IPS DF 19.7 (cell line): Measurements from ENCODE around the gene FAM131A.
"Not testable (repeated sequence)": the region's sequence is repeated elsewhere in the genome, so short reads cannot be mapped to it uniquely, and the experiment has no call there.

Experiments used
- DNase-seq: peaks from one replicate; pipeline ENCODE4 v3.0.0-alpha.2; 2013; ENCODE audit warnings: low read depth, low spot score

The FAM131A gene

DNA sequence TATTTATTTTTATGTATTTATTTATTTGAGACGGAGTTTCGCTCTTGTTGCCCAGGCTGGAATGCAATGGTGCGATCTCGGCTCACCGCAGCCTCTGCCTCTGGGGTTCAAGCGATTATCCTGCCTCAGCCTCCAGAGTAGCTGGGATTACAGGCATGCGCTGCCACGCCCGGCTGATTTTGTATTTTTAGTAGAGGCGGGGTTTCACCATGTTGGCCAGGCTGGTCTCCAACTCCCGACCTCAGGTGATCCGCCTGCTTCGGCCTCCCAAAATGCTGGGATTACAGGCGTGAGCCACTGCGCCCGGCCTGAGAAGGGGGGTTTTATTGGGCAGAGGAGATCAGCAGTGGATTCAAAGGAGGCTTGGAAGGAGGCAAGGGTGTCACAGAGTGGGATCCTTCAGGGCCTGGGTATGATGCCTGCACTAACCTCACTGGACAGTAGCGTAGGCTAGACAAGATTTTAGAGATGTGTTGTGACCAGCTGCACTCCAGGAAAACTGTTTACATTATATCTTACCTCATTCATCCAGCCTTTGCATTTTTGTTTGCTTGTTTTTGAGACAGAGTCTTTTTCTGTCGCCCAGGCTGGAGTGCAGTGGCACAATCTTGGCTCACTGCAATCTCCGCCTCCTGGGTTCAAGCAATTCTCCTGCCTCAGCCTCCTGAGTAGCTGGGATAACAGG lies 2.2 kb downstream of the FAM131A start:
- DNase-seq = not testable (repeated sequence)

DNA sequence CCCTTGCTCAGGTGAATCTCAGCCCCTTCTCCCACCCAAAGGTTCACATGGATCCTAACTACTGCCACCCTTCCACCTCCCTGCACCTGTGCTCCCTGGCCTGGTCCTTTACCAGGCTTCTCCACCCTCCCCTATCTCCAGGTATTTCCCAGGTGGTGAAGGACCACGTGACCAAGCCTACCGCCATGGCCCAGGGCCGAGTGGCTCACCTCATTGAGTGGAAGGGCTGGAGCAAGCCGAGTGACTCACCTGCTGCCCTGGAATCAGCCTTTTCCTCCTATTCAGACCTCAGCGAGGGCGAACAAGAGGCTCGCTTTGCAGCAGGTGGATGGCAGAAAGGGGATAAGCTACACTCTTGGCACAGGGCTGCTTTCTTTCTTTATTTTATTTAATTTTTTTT lies 4.5 kb downstream of the FAM131A start:
- DNase-seq = no peak

DNA sequence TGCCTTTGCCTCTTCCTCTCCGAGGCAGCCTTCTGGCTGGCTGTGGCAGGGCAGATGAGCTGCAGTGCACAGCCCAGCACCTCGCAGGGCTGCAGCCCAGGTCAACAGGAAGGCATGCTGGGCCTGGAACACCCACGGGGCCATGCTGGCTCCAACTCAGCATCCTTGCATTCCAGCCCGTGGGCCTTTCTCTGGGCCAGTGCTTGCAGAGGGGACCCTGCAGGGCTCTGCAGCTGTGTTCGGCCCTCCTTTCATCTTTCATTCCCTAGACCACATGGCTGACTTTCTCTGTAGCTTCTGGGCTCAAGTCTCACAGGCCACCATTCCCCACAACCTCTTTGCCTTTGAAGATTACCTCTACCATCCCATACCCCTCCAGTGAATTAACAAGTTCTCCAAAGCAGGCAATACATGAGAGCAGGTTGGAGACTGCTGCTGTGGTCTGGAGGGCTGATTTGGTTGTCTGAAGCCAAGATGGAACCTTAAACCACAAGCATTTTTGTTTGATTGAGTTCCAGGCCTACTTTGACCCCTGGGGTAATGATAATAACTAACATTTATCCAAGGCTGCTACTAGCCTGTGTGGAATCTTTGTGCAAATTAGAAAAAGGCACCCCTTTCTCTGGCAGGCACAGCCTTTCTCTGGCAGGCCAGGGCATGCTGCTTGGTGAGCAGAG lies 5.9 kb downstream of the FAM131A start:
- DNase-seq = no peak

DNA sequence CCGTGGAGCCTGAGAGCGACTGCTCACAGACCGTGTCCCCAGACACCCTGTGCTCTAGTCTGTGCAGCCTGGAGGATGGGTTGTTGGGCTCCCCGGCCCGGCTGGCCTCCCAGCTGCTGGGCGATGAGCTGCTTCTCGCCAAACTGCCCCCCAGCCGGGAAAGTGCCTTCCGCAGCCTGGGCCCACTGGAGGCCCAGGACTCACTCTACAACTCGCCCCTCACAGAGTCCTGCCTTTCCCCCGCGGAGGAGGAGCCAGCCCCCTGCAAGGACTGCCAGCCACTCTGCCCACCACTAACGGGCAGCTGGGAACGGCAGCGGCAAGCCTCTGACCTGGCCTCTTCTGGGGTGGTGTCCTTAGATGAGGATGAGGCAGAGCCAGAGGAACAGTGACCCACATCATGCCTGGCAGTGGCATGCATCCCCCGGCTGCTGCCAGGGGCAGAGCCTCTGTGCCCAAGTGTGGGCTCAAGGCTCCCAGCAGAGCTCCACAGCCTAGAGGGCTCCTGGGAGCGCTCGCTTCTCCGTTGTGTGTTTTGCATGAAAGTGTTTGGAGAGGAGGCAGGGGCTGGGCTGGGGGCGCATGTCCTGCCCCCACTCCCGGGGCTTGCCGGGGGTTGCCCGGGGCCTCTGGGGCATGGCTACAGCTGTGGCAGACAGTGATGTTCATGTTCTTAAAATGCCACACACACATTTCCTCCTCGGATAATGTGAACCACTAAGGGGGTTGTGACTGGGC lies 7.3 kb downstream of the FAM131A start:
- DNase-seq = no peak

DNA sequence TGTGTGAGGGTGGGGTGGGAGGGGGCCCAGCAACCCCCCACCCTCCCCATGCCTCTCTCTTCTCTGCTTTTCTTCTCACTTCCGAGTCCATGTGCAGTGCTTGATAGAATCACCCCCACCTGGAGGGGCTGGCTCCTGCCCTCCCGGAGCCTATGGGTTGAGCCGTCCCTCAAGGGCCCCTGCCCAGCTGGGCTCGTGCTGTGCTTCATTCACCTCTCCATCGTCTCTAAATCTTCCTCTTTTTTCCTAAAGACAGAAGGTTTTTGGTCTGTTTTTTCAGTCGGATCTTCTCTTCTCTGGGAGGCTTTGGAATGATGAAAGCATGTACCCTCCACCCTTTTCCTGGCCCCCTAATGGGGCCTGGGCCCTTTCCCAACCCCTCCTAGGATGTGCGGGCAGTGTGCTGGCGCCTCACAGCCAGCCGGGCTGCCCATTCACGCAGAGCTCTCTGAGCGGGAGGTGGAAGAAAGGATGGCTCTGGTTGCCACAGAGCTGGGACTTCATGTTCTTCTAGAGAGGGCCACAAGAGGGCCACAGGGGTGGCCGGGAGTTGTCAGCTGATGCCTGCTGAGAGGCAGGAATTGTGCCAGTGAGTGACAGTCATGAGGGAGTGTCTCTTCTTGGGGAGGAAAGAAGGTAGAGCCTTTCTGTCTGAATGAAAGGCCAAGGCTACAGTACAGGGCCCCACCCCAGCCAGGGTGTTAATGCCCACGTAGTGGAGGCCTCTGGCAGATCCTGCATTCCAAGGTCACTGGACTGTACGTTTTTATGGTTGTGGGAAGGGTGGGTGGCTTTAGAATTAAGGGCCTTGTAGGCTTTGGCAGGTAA lies 8.1 kb downstream of the FAM131A start:
- DNase-seq = no peak

DNA sequence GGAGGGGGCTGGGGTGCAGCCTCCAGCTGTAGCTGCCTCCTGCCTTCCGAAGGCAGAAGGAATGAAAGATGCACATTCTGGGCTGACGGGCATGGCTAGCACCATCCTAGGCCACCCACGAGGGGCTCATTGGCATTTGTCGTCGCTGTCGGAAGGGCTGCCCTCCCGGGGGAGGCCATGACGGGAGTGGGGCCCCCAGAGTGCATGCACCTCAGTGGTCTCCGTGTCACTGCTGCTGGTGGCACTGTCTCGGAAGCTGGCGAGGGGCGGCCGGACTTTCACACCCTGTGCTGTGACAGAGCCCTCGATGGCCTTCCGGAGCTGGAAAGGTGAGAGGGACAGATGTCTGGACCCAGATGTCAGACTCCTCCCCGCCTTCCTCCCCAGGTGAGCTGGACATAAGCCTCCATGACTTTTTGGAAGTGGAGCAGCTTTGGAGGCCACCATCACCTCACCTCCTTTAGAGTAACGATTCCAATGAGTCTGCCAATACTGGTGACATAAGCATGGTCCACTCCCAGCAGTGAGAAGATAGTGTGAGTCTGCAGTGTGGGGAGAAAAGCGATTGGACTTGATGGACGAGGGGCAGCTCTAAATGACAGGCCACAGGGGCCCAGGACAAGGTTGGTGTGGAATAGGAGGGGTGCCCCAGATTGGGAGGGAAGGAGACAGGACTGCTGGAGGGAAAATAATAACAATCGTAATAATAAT lies 9.2 kb downstream of the FAM131A start:
- DNase-seq = no peak

DNA sequence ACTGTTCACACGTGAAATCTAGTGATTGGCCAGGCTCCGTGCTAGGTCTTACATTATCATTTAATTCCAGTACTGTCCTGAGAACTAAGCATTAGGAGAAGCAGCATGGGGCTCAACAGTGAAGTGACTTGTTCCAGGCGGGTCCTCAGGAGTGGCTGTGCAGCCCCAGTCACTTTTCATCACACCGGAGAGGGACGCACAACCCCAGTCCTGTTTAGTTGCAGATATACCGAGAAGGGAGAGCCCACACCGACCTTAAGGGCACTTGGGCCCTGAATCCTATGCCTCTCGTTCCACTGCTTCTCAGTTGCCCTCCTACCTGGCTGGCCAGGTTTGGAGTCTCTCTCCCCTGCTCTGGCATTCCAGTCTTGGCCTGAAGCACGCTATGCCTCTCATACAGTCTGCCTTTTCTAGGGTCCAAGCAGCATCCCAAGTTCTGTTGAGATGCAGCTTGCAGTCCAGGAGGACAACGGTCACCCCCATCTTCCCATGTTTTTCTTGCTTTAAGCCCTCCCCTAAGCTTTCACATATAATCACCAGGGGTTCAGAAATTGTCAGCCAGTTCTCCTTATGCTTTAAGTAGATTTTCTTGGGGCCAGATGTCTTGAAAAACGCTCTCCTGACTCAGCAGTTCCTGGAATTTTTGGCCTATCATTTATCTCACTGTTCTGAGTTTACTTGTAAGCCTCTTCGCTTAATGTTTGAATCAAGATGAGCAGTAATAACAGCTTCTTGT lies 10.1 kb downstream of the FAM131A start:
- DNase-seq = no peak

DNA sequence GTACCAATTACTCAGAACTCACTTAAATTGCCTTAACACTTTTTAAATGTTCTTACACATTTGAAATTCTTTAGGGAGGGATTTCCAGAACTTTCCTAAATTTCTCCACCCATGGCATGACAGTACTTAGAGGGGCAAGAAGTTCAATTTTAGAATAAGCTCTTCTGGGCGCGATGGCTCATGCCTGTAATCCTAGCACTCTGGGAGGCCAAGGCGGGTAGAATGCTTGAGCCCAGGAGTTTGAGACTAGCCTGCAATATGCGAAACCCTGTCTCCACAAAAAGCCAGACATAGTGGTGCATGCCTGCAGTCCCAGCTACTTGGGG lies 10.6 kb downstream of the FAM131A start:
- no peak for DNase-seq

DNA sequence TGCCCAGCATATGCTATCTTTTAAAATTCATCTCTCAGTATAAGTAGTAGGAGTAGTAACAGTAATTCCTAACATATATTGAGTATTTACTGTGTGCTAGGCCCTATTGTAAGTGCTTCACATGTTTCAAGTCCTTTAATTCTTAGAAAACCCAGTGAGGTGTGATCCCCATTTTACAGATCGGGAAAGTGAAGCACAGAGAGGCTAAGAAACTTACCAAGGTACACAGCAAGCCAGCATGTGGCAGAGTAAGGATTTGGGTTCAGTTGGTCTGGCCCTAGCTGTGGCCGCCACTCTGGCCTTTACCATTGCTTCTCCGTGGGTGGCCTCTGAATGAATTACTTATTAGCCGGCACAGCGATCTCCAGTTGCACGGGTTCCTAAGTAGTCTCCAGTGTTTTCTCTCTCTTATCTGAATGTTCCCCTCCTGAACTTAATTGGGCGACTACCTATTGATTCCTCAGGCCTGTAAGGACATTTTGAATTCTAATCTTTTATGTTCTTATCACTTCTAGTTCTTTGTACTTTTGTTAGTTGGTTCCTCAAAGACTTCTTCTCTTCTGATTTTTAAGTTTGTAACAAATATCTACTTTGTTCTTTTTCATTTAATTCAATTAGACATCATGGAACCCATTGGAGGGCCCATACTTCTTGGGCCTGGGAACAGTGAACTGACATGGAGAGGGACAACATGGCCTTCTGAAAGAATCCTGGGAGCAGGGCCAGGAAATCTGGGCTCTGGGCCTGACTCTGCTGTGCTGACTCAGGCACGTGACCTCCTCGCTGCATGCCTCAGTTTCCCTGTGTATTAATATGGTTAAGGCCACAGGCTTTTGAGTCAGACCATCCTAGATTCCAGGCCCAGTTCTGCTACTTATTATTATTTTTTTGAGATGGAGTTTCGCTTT lies 12.4 kb downstream of the FAM131A start:
- no peak for DNase-seq

DNA sequence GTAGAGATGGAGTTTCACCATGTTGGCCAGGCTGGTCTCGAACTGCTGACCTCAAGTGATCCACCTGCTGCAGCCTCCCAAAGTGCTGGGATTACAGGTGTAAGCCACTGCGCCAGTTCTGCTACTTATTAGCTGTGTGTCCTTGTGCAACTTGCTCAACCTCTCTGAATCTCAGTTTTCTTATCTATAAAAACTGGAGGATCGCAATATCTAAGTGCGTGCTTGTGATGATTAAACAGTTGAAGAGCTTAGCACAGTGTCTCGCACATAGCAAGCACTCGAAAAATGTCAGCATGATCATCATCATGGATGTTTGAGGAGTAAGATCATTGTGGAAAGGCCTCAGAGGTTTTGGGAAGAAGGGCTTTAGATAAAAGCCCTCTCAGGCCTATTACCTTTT lies 13.2 kb downstream of the FAM131A start:
- no peak for DNase-seq

DNA sequence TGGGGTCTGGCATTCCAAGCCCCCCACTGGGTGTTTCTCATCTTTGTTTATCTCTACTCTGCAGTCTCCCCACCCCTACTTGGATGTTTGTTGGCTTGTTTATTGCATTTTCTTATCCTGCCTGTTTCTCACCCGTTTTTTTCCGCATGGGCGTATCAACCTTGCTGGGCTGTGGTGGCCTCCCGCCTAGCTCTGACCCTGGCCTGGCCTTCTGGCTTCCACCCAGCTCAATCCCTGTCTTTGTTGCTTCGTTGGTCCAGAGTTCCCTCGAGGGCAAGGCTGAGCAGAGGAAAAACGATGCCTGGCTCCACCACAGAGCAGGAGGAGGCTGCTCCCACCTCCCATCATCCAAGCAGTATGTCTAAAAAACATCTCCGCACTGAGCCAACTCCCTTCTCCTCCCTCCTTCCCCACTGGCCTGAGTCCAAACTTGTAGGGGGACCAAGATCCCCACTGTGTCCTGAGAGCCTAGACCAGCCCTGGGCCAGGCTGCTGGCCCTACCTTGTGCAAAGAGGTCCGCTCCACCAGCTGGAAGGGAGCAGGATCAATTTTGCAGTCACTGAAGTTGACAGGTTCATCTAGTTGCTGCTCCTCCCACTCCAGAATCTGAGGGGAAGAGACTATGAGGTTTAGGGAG lies 14.2 kb downstream of the FAM131A start:
- no peak for DNase-seq

DNA sequence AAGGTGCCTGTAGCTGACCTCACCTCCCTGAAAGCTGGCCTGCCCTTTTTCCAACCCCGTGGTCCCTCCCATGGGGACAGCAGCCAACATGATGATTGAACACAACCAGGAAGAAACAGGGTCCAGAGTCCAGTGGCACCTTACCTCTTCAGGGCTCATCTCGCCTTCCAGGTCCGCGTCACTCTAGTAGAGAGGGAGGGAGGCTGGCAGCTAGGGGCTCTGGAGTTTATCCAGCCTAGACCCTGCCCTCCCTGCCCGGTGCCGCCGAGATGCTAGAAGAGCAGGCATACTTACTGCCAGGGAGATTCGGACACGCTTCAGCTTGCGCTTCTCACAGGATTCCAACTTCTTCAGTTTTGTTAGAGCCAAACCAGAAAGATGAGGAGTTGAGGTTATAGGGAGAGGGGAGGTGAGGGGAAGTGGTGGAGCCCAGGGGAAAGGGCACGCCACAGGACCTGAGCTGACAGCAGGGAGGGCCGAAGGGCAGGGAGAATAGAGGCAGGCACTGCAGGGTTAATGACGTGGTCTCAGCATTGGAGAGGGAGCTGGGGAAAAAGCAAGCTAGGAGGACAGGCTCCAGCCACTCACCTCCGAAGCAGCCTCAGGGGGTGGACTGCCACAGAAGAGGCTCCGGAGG lies 14.9 kb downstream of the FAM131A start:
- DNase-seq = no peak

DNA sequence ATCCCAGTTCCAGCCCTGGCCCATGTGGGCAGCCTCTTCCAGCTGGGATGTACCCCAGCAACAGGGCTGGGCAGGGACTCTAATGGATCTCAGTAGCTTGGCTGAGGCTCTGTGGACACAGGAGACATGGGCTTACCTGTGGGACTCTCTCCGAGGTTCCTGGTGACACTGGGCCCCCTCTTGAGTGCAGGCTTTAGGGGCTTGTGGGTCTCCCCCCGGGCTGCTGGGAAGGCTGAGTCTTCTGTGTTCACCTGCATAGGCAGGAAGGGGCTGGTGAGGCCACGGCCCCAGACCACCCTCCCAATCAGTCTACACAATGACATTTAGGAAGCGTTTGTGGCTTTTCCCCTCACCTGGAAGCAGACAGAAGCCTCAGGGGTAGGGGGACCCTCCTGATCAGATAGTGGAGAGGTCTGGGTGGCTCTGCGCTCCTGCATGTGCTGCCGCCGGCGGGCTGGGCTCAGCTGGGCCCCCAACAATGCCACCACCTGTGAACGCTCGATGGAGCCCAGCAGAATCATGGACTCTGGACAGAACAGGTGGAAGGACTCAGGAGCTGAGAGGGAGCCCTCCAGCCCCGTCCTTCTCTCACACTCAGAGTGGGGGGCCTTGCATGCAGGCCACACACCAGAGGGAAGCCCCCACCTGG lies 15.6 kb downstream of the FAM131A start:
- DNase-seq = no peak

DNA sequence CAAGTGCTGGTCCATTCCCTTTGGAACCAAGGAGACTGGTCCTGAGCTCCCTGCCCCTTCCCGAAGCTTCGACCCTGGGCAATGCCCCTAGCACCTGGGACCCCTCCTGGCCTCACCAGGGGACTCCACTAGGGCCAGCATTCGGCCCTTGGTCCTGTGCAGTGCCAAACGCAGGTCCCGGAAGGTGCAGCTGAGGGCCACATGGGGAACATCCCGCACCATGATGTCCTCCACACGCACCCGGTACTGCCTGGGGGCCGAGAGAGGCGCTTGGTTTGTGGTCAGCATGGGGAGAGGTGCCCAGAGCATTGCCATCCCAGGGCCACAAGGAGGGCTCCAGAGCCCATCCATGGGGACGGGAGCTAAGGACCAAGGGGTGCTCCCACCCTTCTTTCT lies 16.1 kb downstream of the FAM131A start:
- DNase-seq = no peak

DNA sequence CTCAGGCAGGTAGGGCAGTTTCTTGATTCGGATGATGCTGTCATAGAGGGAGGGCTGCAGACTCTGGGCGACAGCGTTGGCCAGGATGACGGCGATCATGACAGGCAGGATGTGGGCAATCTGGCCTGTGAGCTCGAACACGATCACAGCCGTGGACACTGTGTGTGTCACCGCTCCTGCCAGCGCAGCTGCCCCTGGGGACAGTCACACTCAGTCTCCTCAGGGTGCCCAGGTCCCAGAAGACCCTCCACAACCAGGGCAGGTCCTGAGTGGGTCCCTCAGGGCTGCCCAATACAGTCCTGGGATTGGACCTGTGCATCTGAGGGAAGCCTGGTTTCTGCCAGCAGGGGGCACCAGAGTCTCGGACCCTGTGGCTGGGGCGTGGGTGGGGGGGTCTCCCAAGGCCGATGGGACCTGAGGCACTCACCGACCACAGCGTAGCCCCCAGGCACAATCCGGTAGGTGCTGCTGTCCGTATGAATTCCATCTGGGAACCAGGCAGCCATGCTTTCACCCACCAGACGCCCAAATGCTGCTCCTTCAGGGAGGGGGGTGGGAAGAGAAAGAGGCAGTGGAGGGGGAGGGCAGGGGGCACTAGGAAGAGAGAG lies 16.8 kb downstream of the FAM131A start:
- no peak for DNase-seq

DNA sequence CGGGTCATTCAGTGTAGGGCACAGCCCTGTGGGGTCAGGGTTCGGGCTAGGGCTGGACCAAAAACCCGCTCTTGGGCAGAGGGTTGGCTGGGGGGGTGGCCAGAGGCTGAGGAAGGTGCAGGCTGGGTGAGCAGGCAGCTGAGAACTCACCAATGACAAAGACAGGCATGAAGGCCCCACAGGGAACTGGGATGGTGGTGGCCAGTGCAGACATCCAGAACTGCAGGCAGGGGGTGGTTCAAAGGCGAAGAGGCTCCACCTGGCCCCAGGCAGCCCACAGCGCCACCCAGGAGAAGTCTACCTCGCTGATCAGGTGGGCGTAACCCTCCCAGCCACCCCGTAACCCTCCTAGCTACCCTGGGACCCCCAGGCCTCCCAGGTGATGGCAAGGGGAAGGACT lies 17.4 kb downstream of the FAM131A start:
- no peak for DNase-seq

DNA sequence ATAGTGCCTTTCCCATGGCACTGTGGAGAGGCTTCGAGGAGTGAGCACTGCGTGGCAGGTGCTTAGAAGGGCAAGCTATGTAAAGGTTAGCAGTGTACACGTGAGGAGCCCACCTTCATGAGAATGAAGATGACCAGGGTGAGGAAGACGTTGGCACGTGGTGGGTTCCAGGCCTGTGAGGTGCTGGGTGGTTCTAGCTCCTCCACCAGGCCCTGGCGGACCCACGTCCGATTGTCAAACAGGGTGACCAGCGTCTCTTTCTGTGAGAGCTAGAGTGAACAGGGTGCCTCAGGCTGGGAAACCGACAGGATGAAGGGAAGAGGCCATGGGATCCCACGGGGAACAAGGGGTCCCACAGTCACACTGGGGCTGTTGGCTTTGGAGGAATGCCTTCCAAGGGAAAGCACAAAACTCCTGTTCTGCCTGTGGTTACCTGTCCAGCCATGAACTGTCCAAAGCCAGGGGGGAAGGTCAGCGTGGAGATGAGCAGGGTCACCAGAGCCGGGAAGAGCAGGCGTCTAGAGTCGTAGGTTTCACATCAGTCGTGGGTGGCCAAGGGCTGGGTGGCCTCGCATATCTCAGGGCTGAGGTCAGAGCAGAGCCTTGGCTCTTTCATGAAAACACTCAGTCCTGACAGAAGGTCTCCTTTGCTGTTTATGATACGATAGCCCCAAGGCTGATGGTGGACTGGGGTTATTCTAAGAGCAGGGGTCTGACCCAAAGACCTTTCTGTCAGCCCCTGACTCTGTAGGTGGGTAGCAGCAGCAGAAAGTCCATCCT lies 18.1 kb downstream of the FAM131A start:
- DNase-seq = no peak
